GM13977 (cell line): ENCODE data around the gene NUCB2.

Experiments used
- DNase-seq: peaks from one replicate; pipeline ENCODE4 v3.0.0; 2012; ENCODE audit warnings: low spot score
- in situ Hi-C: fragments of 300-500 bp; cut with MboI; formaldehyde crosslinking; loops from one replicate; pipeline ENCODE4 v1.12.0; 2022; ENCODE audit warnings: low sequenced_read_pairs, low pct_unique_long_range_greater_than_20kb, mixed read lengths, inconsistent platforms; ENCODE audit not compliant: unreplicated experiment
- TF ChIP-seq, protein P1 (sequence below): IDR thresholded peaks from 2 replicates; pipeline ENCODE4 v1.5.1; 2012; ENCODE audit warnings: mild to moderate bottlenecking, control low read depth; ENCODE audit not compliant: insufficient read depth; ENCODE audit errors: extremely low read depth, missing control alignments

Gene NUCB2

DNA sequence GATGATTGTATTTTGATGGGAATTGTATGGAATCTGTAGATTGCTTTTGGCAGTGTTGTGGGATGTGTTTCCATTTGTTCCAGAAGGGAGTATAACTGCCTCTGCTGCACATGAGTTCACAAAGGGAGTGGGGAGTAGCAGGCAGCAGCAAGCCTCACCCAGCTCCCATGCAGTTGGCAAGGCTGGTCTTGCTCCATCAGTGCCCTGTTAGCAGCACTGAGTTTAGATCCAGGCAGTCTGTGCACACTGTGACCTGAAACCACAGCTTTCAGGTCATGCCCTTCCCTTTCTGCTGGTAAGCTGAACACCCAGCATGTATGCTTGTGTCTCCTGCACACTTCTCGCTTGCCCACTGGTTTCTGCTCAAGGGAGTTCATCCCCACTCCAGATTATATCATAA, 3.7 kb upstream of the NUCB2 start:
- DNase-seq = no peak
- TF ChIP-seq, protein P1, sequence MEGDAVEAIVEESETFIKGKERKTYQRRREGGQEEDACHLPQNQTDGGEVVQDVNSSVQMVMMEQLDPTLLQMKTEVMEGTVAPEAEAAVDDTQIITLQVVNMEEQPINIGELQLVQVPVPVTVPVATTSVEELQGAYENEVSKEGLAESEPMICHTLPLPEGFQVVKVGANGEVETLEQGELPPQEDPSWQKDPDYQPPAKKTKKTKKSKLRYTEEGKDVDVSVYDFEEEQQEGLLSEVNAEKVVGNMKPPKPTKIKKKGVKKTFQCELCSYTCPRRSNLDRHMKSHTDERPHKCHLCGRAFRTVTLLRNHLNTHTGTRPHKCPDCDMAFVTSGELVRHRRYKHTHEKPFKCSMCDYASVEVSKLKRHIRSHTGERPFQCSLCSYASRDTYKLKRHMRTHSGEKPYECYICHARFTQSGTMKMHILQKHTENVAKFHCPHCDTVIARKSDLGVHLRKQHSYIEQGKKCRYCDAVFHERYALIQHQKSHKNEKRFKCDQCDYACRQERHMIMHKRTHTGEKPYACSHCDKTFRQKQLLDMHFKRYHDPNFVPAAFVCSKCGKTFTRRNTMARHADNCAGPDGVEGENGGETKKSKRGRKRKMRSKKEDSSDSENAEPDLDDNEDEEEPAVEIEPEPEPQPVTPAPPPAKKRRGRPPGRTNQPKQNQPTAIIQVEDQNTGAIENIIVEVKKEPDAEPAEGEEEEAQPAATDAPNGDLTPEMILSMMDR = no peak
- in situ Hi-C loops = no loop called here

DNA sequence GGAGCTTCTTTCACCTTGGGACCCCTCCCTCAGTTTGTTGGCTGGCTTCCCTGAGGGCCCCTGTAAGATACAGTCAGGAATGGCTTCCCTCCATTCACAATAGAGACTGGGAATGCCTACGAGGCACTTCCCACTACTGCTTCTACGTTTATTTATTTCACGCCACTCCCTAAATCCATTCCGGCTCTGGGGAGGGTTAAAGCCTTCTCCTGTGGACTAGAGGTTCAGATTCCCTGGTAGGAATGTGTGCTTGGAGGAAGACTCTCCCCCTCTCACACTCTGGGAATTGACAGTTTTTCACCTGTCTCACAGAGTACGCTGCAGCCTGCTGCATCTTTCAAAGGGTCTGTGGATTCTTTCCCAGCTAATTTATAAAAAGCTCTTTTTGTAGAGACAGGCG, 3.3 kb upstream of the NUCB2 start:
- DNase-seq = no peak
- in situ Hi-C loops = no loop called here
- TF ChIP-seq, protein P1 = no peak

DNA sequence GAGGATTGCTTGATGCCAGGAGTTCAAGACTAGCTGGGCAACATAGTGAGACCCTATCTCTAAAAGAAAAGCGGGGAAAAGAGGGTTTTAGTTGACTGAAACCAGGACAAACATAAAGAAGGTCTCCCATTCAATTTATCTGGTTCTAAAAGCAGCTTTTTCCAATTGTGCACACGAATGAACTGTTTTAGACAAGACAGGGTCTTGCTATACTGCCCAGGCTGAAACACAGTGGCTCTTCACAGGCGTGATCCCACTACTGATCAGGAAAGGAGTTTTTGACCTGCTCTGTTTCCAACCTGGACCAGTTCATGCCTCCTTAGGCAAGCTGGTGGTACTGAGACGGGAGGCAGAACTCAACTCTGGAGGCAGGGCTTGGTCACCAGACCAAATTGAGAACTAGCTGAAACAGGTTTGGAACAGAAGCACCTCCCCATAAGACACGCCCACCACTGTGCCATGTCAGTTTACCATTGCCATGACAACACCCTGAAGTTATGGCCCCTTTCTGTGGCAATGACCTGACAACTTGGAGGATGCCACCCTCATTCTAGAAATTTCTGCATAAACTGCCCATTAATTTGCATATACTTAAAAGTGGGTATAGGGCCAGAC, 2.8 kb upstream of the NUCB2 start:
- TF ChIP-seq, protein P1 = no peak
- in situ Hi-C loops = no loop called here
- DNase-seq = no peak

DNA sequence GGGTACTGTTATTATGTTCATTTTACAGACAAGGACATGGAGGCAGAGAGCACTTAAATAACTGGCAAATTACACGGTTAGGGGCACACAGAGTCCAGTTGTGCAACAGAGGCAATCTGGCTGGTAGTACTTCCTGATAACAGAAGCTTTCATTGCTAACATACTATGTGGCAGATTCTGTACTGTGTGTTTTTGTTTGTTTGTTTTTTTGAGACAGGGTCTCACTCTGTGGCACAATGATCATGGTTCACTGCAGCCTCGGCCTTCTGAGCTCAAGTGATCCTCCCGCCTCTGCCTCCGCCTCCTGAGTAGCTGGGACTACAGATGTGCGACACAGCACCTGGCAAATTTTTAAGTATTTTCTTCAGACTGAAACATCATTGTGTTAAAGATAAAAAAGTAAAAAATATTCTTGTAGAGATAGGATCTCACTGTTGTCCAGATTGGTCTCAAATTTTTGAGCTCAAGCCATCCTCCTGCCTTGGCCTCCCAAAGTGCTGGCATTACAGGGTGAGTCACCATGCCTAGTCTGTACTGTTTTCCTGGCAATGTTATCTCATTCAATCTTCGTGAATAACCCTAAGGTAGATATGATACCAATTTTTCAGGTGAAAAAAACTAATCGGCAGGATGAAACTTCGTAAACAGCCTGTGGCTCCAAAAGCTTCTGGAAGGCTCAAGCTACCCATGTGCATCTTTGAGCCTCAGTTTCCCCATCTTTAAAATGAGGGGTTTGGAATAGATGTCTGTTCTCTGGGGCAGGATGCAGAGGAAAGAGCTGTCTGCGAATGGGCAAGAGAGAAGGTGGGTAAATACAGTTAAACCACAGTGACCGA, 921 bp upstream of the NUCB2 start:
- TF ChIP-seq, protein P1 = no peak
- no peak for DNase-seq
- in situ Hi-C loops = no loop called here

DNA sequence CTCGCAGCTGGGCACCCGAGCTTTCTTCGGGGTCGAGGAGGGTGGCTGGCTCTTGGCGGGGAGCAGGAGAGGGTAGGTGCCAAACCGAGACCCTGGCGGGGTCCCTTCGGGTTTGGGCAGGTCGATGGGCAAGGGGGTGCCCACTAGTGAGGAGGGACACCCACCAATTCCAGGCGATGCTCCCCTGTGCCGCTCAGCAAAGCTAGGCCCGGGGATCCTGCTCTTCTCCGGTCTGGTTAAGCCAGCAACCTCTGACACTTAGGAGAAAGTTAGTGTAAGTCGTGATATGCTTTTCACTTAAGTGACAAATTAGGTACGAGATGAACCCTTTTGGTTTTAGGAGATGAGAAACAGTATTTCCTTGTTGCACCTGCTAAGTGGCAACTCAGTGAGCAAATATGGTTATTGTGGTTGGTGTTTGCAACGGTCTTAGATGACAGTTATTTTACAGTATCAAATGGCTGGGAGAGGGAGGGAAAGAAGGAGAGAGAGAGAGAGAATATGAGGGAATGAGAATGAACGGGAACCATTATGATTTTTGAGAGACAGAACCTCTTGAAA, 565 bp downstream of the NUCB2 start:
- TF ChIP-seq, protein P1 = no peak
- in situ Hi-C loops = no loop called here
- DNase-seq = peak; percentile 49

DNA sequence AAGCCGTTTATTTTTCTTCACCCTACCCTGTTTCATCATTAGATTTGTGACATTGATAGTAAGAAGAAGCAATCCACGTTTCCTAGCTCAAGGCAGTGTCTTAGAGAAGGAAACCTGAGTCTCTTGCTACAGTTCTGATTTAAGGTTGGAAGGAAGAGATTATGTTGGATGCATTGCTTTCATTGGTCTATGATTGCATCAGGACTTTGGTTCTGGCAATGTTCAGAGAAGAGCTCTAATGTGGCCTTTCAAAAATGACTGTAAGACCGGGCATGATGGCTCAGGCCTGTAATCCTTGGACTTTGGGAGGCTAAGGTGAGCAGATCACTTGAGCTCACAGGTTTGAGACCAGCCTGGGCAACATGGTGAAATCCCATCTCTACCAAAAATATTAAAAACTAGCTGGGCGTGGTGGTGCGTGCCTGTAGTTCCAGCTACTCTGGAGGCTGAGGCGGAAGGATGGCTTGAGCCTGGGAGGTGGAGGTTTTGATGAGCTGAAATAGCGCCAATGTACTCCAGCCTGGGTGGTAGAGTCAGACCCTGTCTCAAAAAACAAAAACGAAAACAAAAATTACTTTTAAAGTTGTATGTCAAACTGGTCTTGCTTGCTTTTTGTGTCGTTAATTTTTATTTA, 4.1 kb downstream of the NUCB2 start:
- TF ChIP-seq, protein P1 = no peak
- DNase-seq = no peak
- in situ Hi-C loops = no loop called here
